ENCODE results near the gene PTPN20. TPM values are rescaled to one million over a fixed set of nuclear protein-coding genes. Genes with fewer than 3 reads are reported as not detected.
"Not testable (repeated sequence)": the region's sequence is repeated elsewhere in the genome, so short reads cannot be mapped to it uniquely, and the experiment has no call there.

The PTPN20 gene, protein sequence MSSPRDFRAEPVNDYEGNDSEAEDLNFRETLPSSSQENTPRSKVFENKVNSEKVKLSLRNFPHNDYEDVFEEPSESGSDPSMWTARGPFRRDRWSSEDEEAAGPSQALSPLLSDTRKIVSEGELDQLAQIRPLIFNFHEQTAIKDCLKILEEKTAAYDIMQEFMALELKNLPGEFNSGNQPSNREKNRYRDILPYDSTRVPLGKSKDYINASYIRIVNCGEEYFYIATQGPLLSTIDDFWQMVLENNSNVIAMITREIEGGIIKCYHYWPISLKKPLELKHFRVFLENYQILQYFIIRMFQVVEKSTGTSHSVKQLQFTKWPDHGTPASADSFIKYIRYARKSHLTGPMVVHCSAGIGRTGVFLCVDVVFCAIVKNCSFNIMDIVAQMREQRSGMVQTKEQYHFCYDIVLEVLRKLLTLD
- not detected in 3 replicates for total RNA-seq
- long read RNA-seq = 0 reads

- H3K27me3 Mint-ChIP-seq (ENCODE audit: low read depth); H3K27ac Mint-ChIP-seq (ENCODE audit: unreplicated experiment): not testable (repeated sequence)
Observed at GRCh38 chr10:46911144-46911876, at the start of gene PTPN20. Gene PTPN20 (plus strand): TSS chr10:46911428. CDS start chr10:46932500, 21,072 bp downstream.

GRCh38 chr10:46869716-46870115 is 41.5 kb upstream of the PTPN20 start:
- H3K4me1 Mint-ChIP-seq (ENCODE audit: low read depth); H3K4me3 Mint-ChIP-seq (ENCODE audit: unreplicated experiment); DNase-seq (ENCODE audit: low spot score); H3K9me3 Mint-ChIP-seq (ENCODE audit: low read depth); H3K27ac Mint-ChIP-seq (ENCODE audit: unreplicated experiment); H3K27me3 Mint-ChIP-seq (ENCODE audit: low read depth); H3K36me3 Mint-ChIP-seq (ENCODE audit: low read depth): not testable (repeated sequence)

More at GRCh38 chr10:46911144-46911876, at the start of gene PTPN20:
- not testable (repeated sequence) for H3K4me1 Mint-ChIP-seq (ENCODE audit: low read depth); H3K4me3 Mint-ChIP-seq (ENCODE audit: unreplicated experiment); DNase-seq (ENCODE audit: low spot score); H3K9me3 Mint-ChIP-seq (ENCODE audit: low read depth); H3K36me3 Mint-ChIP-seq (ENCODE audit: low read depth)

DNA sequence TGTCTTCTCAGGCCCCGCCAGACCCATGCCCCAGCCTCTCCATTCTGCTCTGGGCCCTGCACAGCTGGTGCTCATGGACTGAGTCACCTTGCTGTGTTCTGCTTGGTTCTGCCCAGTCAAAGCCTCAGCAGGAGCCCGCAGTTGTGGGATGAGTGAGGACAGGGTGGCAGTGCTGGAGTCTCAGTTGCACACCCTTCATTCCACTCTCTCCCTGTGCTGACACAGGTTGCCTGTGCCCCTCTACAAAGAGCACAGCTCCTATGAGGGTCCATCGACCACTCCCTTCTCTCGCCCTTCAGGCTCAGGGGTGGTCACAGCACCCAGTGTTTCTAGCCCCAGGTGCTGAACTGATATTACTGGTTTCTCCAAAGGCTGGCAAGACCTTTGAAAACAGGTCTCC is 39.6 kb upstream of the PTPN20 start:
- not testable (repeated sequence) for H3K36me3 Mint-ChIP-seq (ENCODE audit: low read depth); H3K4me3 Mint-ChIP-seq (ENCODE audit: unreplicated experiment); H3K27ac Mint-ChIP-seq (ENCODE audit: unreplicated experiment); H3K4me1 Mint-ChIP-seq (ENCODE audit: low read depth); DNase-seq (ENCODE audit: low spot score); H3K9me3 Mint-ChIP-seq (ENCODE audit: low read depth); H3K27me3 Mint-ChIP-seq (ENCODE audit: low read depth)

- not testable (repeated sequence) for H3K4me3 Mint-ChIP-seq (ENCODE audit: unreplicated experiment); DNase-seq (ENCODE audit: low spot score); H3K4me1 Mint-ChIP-seq (ENCODE audit: low read depth); H3K36me3 Mint-ChIP-seq (ENCODE audit: low read depth); H3K9me3 Mint-ChIP-seq (ENCODE audit: low read depth); H3K27ac Mint-ChIP-seq (ENCODE audit: unreplicated experiment); H3K27me3 Mint-ChIP-seq (ENCODE audit: low read depth)
Observed at GRCh38 chr10:46875304-46875703, 35.9 kb upstream of the PTPN20 start.

DNA sequence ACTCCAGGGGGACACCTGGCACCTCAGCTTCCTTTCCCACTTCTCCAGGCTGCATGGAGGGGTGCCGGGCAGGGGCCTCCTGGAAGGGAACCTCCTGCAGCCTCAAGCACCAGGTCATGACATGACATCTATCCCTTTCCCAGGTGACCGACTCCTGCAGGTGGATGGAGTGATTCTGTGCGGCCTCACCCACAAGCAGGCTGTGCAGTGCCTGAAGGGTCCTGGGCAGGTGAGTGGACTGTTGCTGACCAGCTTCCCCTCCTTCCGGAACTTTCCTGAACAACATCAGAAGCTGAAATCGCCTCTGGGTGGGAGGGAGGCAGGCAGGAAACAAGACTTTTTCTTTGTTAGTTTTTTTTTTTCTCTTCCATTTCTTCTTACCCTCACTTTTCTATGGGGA is 34.5 kb upstream of the PTPN20 start:
- not testable (repeated sequence) for H3K27me3 Mint-ChIP-seq (ENCODE audit: low read depth); H3K27ac Mint-ChIP-seq (ENCODE audit: unreplicated experiment); H3K4me1 Mint-ChIP-seq (ENCODE audit: low read depth); H3K9me3 Mint-ChIP-seq (ENCODE audit: low read depth); H3K4me3 Mint-ChIP-seq (ENCODE audit: unreplicated experiment); H3K36me3 Mint-ChIP-seq (ENCODE audit: low read depth); DNase-seq (ENCODE audit: low spot score)

GRCh38 chr10:46878761-46879160 is 32.5 kb upstream of the PTPN20 start:
- H3K4me3 Mint-ChIP-seq (ENCODE audit: unreplicated experiment); H3K9me3 Mint-ChIP-seq (ENCODE audit: low read depth); H3K36me3 Mint-ChIP-seq (ENCODE audit: low read depth); H3K27me3 Mint-ChIP-seq (ENCODE audit: low read depth); H3K27ac Mint-ChIP-seq (ENCODE audit: unreplicated experiment); H3K4me1 Mint-ChIP-seq (ENCODE audit: low read depth); DNase-seq (ENCODE audit: low spot score): not testable (repeated sequence)

- H3K27me3 Mint-ChIP-seq (ENCODE audit: low read depth); H3K4me3 Mint-ChIP-seq (ENCODE audit: unreplicated experiment); H3K9me3 Mint-ChIP-seq (ENCODE audit: low read depth); H3K36me3 Mint-ChIP-seq (ENCODE audit: low read depth); DNase-seq (ENCODE audit: low spot score); H3K4me1 Mint-ChIP-seq (ENCODE audit: low read depth); H3K27ac Mint-ChIP-seq (ENCODE audit: unreplicated experiment): not testable (repeated sequence)
- TF ChIP-seq, protein P1, sequence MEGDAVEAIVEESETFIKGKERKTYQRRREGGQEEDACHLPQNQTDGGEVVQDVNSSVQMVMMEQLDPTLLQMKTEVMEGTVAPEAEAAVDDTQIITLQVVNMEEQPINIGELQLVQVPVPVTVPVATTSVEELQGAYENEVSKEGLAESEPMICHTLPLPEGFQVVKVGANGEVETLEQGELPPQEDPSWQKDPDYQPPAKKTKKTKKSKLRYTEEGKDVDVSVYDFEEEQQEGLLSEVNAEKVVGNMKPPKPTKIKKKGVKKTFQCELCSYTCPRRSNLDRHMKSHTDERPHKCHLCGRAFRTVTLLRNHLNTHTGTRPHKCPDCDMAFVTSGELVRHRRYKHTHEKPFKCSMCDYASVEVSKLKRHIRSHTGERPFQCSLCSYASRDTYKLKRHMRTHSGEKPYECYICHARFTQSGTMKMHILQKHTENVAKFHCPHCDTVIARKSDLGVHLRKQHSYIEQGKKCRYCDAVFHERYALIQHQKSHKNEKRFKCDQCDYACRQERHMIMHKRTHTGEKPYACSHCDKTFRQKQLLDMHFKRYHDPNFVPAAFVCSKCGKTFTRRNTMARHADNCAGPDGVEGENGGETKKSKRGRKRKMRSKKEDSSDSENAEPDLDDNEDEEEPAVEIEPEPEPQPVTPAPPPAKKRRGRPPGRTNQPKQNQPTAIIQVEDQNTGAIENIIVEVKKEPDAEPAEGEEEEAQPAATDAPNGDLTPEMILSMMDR (IDR thresholded peaks at IDR 0.05) = peak; percentile 36
Observed at GRCh38 chr10:46890813-46891611, 20.2 kb upstream of the PTPN20 start.

DNA sequence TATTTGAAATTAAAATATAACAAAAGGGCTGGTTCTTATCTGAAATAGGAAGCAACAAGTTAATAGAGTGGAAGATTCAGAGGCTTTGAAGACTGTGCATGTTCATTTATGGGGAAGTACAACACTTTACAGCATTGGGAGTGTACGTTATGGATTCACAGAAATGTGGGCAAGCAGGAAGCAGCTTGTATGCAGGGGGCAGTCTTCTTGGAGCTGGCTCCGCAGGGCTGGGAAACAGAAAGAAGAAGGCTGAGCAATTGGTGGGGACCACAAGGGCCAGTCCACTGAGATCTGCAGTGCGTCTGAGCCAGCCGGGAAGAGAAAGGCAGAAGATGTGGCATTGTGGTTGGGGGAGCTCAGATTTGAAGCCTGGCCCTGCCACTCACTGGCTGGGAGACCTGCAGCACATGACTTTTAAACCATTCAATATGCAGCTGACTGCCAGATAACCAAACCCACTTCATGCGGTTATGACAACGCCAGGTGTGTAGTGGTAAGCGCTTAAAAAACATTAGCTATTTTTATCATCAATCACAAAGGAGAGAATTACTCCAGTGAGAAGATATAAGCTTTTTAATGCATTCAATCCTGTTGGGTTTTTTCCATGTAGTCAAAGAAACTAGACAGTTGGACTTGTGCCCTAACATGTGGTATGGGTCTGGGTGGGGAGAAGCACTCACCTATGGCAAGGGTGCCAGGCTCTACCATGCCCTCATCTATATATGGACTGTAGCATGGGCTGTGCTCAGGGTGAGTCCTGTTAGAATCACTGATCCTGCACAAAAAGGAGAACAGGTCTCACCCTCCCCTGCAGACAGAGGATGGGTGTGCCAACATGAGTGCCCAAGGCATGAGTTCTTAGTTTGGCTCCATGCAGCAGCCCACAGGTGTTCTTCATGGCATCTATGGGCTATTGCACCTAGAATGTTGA is 14.2 kb upstream of the PTPN20 start:
- not testable (repeated sequence) for H3K4me3 Mint-ChIP-seq (ENCODE audit: unreplicated experiment); H3K27me3 Mint-ChIP-seq (ENCODE audit: low read depth); H3K27ac Mint-ChIP-seq (ENCODE audit: unreplicated experiment); H3K4me1 Mint-ChIP-seq (ENCODE audit: low read depth); DNase-seq (ENCODE audit: low spot score); H3K36me3 Mint-ChIP-seq (ENCODE audit: low read depth); H3K9me3 Mint-ChIP-seq (ENCODE audit: low read depth)

GRCh38 chr10:46901247-46901646 is 10.0 kb upstream of the PTPN20 start:
- not testable (repeated sequence) for H3K9me3 Mint-ChIP-seq (ENCODE audit: low read depth); DNase-seq (ENCODE audit: low spot score)

GRCh38 chr10:46903874-46904273 is 7.4 kb upstream of the PTPN20 start:
- H3K4me1 Mint-ChIP-seq (ENCODE audit: low read depth); H3K9me3 Mint-ChIP-seq (ENCODE audit: low read depth); DNase-seq (ENCODE audit: low spot score); H3K27ac Mint-ChIP-seq (ENCODE audit: unreplicated experiment); H3K4me3 Mint-ChIP-seq (ENCODE audit: unreplicated experiment); H3K27me3 Mint-ChIP-seq (ENCODE audit: low read depth); H3K36me3 Mint-ChIP-seq (ENCODE audit: low read depth): not testable (repeated sequence)

More at GRCh38 chr10:46901247-46901646, 10.0 kb upstream of the PTPN20 start:
- not testable (repeated sequence) for H3K4me1 Mint-ChIP-seq (ENCODE audit: low read depth); H3K27me3 Mint-ChIP-seq (ENCODE audit: low read depth); H3K27ac Mint-ChIP-seq (ENCODE audit: unreplicated experiment); H3K36me3 Mint-ChIP-seq (ENCODE audit: low read depth); H3K4me3 Mint-ChIP-seq (ENCODE audit: unreplicated experiment)
